Thyroid gland (tissue), 4 donors: ENCODE measurements around the gene UBAP1. TPM values are rescaled to one million over a fixed set of nuclear protein-coding genes. Genes with fewer than 3 reads are reported as not detected.

Experiments used
- DNase-seq, 2 donors: peaks; one replicate each; pipeline ENCODE4 v3.0.0-alpha.2; 2019
- H3K27ac ChIP-seq, 3 donors: fragments of 200-600 bp; sonication (generic); 1 replicate in 2 of 3; 2 replicates in 1 of 3; pipeline ENCODE4 v1.5.1; 2016 to 2019; ENCODE audit warnings: mild to moderate bottlenecking in 1 of 3, moderate library complexity in 1 of 3
- H3K27me3 ChIP-seq: fragments of 200-600 bp; sonication (generic); one replicate; pipeline ENCODE4 v1.5.1; 2019
- H3K36me3 ChIP-seq, 2 donors: fragments of 200-600 bp; sonication (generic); one replicate each; pipeline ENCODE4 v1.5.1; 2016 to 2019
- H3K4me1 ChIP-seq, 2 donors: fragments of 200-600 bp; sonication (generic); one replicate each; pipeline ENCODE4 v1.5.1; 2017 to 2019
- H3K4me3 ChIP-seq, 3 donors: fragments of 200-600 bp; sonication (generic); replicated peaks in 1 of 3; 1 replicate in 2 of 3; 2 replicates in 1 of 3; pipeline ENCODE4 v1.5.1; 2016; ENCODE audit warnings: mild to moderate bottlenecking in 1 of 3
- H3K9me3 ChIP-seq: fragments of 200-600 bp; sonication (generic); one replicate; pipeline ENCODE4 v1.5.1; 2017
- CTCF ChIP-seq, 6 experiments: fragments of 200-600 bp in 3 of 6; fragments of 450-650 bp in 3 of 6; sonication (generic) in 3 of 6; IDR thresholded peaks; one replicate each; pipeline ENCODE4 v1.5.1; 2016 to 2019; ENCODE audit warnings: antibody characterized with exemption in 6 of 6, mild to moderate bottlenecking in 2 of 6, inconsistent platforms in 1 of 6, moderate library complexity in 1 of 6
- POLR2A ChIP-seq, 2 donors: fragments of 450-650 bp; IDR thresholded peaks; one replicate each; pipeline ENCODE4 v1.6.1; 2017; ENCODE audit warnings: antibody characterized with exemption in 2 of 2, mild to moderate bottlenecking in 2 of 2, moderate library complexity in 1 of 2
- WGBS, 2 donors: methylation state at CpG; one replicate each; pipeline ENCODE4 v1.1.5; 2017; 5-methylcytosine and 5-hydroxymethylcytosine counted together
- intact Hi-C: fragments of 100-400 bp; cut with DNase I; formaldehyde crosslinking; loops from one replicate; pipeline ENCODE4 v1.15.1; 2023
- total RNA-seq, 4 donors: library from RNA; depleted of rRNA; stranded (reverse); fragments of >200 nt; gene quantifications; one replicate each; pipeline ENCODE4 v1.2.3, GENCODE V29; 2016

Gene UBAP1
- total RNA-seq, 4 donors from 2014 or later, result 41.3 to 50.5 (median 44.8) TPM

- H3K4me3 ChIP-seq, result no peak overlapping the region
- TF ChIP-seq POLR2A (IDR thresholded peaks at IDR 0.05) (no peak), CTCF (IDR thresholded peaks at IDR 0.05) (no peak)
- intact Hi-C loops, result no loop called here
- peaks cover 15 to 30% of the 10 kb centered on the region in 2 donors for H3K36me3 ChIP-seq
- no peaks in the 10 kb centered on the region for H3K9me3 ChIP-seq
- peaks cover 0 to 16% of the 10 kb centered on the region in 2 donors for H3K4me1 ChIP-seq
- H3K27ac ChIP-seq, result no peak overlapping the region
- no peak for DNase-seq
- 72 to 83% methylated on average over 12 to 13 of the region's 16 CpGs for WGBS, 2 donors
- H3K27me3 ChIP-seq, result no peaks in the 10 kb centered on the region
These were observed 75.5 kb downstream of the UBAP1 start for GRCh38 chr9:34254141-34254913.

DNA sequence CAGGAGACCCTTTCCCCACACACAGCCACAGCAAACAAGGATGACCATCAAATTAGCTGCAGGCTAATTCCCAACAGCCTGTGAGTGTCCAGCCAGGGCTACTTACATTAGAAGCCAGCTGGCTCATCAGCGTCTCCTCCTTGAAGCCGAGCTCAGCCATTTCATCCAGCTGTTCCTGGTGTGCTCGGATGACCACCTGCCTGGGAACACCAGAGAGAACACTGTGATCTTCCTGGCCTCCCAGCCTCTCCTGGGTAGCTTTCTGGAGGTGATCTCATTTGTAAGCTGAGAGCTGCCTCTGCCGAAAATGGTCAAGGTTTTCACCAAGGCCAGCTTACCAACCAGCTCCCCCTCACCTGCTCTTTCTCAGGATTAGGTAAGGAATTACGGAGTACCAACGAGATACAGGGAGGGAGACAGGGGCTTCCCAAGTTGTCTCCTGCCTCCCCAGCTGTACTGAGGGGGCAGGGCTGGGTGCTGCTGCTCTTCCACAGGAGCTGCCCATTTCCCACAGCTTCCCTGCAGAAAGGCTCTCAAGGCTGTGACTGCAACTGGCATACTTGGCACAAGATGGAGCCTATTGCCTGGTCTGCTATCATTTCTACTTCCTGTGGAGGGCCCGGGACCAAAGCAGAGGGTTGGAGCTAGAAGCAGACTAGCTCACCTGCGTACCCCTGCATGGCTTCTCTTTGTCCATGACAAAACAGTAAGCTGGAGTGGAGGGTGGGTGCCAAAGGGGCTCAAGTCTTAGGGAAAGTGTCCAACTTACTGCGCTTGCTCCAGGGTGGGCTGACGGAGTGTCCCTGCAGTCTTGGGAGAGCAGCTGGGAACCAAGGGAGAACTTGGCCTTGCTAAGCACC, 76.4 kb downstream of the UBAP1 start:
- intact Hi-C loops, result no loop called here
- no peaks in the 10 kb centered on the region for H3K9me3 ChIP-seq
- peaks cover 12 to 24% of the 10 kb centered on the region in 2 donors for H3K36me3 ChIP-seq
- 88 to 90% methylated on average over 8 to 9 of the region's 10 CpGs for WGBS, 2 donors
- peaks cover 0 to 16% of the 10 kb centered on the region in 2 donors for H3K4me1 ChIP-seq
- TF ChIP-seq CTCF (IDR thresholded peaks at IDR 0.05) (no peak), POLR2A (IDR thresholded peaks at IDR 0.05) (no peak)
- H3K4me3 ChIP-seq, result no peak overlapping the region
- DNase-seq, result no peak
- H3K27ac ChIP-seq, result no peak overlapping the region
- H3K27me3 ChIP-seq, result no peaks in the 10 kb centered on the region

- intact Hi-C loops, result no loop called here
- H3K27me3 ChIP-seq, result no peaks in the 10 kb centered on the region
- no peak overlapping the region for H3K4me3 ChIP-seq
- H3K36me3 ChIP-seq, result peaks cover 6 to 14% of the 10 kb centered on the region in 2 donors
- peaks cover 0 to 16% of the 10 kb centered on the region in 2 donors for H3K4me1 ChIP-seq
- WGBS, 2 donors, result 92 to 96% methylated on average over 5 to 6 of the region's 6 CpGs
- no peak for TF ChIP-seq CTCF (IDR thresholded peaks at IDR 0.05)
- TF ChIP-seq POLR2A (IDR thresholded peaks at IDR 0.05), result no peak
- no peak for DNase-seq
- H3K9me3 ChIP-seq, result no peaks in the 10 kb centered on the region
- no peak overlapping the region for H3K27ac ChIP-seq
These were observed 77.3 kb downstream of the UBAP1 start for GRCh38 chr9:34256104-34256503.

DNA sequence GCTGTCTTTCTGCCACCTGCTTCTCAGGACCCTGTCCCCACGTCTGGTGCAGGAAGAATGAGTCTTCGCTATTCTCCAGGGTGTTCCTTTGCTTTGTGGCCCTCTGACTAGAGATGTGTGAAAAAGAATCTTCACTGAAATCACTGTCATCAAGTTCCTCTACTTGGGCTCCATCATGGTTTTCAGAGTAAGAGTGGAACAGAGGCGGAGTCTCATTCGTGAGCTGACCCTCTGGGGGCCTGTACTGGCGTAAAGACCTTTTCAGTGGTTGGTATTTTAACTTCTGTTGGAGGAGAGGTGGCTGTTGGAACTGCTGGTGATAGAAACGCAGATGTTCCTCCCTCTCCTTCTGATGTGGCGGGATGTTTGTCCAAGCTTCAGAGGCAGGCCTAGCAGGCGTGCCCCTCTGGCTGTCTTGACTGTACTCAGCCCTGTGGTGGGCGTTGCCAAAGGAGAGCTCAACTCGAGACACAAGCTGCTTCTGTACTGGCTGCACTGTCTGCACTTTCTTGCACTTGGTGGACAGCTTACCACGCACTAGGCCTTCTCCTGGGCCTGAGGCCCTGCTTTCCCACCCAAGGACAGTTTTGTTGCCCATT, 78.2 kb downstream of the UBAP1 start:
- H3K9me3 ChIP-seq, result no peaks in the 10 kb centered on the region
- no peaks in the 10 kb centered on the region for H3K27me3 ChIP-seq
- WGBS, 2 donors, result 86 to 89% methylated on average over 11 of the region's 11 CpGs
- H3K27ac ChIP-seq, result no peak overlapping the region
- TF ChIP-seq POLR2A (IDR thresholded peaks at IDR 0.05), result no peak
- intact Hi-C loops, result no loop called here
- H3K4me3 ChIP-seq, result no peak overlapping the region
- H3K36me3 ChIP-seq, result peaks cover 0 to 5% of the 10 kb centered on the region in 2 donors
- DNase-seq, result no peak
- H3K4me1 ChIP-seq, result peaks cover 0 to 16% of the 10 kb centered on the region in 2 donors

GRCh38 chr9:34259315-34259714, 80.5 kb downstream of the UBAP1 start:
- H3K4me3 ChIP-seq, result no peak overlapping the region
- H3K27ac ChIP-seq, result no peak overlapping the region
- no peaks in the 10 kb centered on the region for H3K36me3 ChIP-seq
- H3K9me3 ChIP-seq, result no peaks in the 10 kb centered on the region
- H3K27me3 ChIP-seq, result no peaks in the 10 kb centered on the region
- no peaks in the 10 kb centered on the region for H3K4me1 ChIP-seq
- no peak for DNase-seq
- TF ChIP-seq CTCF (IDR thresholded peaks at IDR 0.05) (no peak), POLR2A (IDR thresholded peaks at IDR 0.05) (no peak)
- intact Hi-C loops, result no loop called here
- WGBS, 2 donors, result 98 to 99% methylated on average over 10 of the region's 10 CpGs
